IMR-90 (cell line): ENCODE results near the gene SSBP3. TPM values are rescaled to one million over a fixed set of nuclear protein-coding genes. Genes with fewer than 3 reads are reported as not detected.

Experiments
- ATAC-seq: fragments of 200-7000 bp; cut with Tn5 transposase; 2 replicates; pipeline ENCODE4 v1.9.1; 2020; ENCODE audit warnings: low read depth, mild to moderate bottlenecking, moderate library complexity
- BruUV-seq: library from RNA; stranded (reverse); fragments of 400-500 nt; replicated peaks from 2 replicates; lab custom pipeline; 2021; lab: Mats Ljungman, UMichigan
- CTCF ChIA-PET: fragments of 300-600 bp; formaldehyde crosslinking; extraction: SDS; loops from one replicate; lab custom pipeline; 2021; ENCODE audit warnings: antibody characterized with exemption; lab: Yijun Ruan, JAX
- POLR2A ChIA-PET: fragments of 300-600 bp; sonication (Branson Sonifier 250); formaldehyde crosslinking; loops from one replicate; lab custom pipeline; 2022; ENCODE audit warnings: antibody characterized with exemption; ENCODE audit not compliant: unreplicated experiment; lab: Charles Lee
- DNase-seq: peaks from one replicate; pipeline ENCODE4 v3.0.0; 2013
- H2AFZ ChIP-seq: replicated peaks from 2 replicates; pipeline ENCODE3; 2013; ENCODE audit warnings: low read length, mild to moderate bottlenecking; ENCODE audit not compliant: poor library complexity
- H2AK5ac ChIP-seq: 2 replicates; pipeline ENCODE4 v1.6.1; 2013; ENCODE audit warnings: low read depth, low read length, inconsistent platforms
- H2AK9ac ChIP-seq: replicated peaks from 2 replicates; pipeline ENCODE3; 2013; ENCODE audit warnings: mild to moderate bottlenecking, low read depth, low read length, moderate library complexity; ENCODE audit not compliant: poor library complexity
- H2BK120ac ChIP-seq: 2 replicates; pipeline ENCODE4 v1.6.1; 2013; ENCODE audit warnings: low read depth, low read length, inconsistent platforms
- H2BK15ac ChIP-seq: 3 replicates; pipeline ENCODE4 v1.6.1; 2013; ENCODE audit warnings: low read depth, low read length, inconsistent platforms
- H2BK20ac ChIP-seq: 2 replicates; pipeline ENCODE4 v1.6.1; 2013; ENCODE audit warnings: low read depth, mild to moderate bottlenecking, inconsistent platforms, low read length, moderate library complexity
- H2BK5ac ChIP-seq: 2 replicates; pipeline ENCODE4 v1.6.1; 2013; ENCODE audit warnings: mild to moderate bottlenecking, low read depth, low read length, inconsistent platforms; ENCODE audit not compliant: poor library complexity, severe bottlenecking
- H3K14ac ChIP-seq: replicated peaks from 2 replicates; pipeline ENCODE4 v1.6.1; 2013; ENCODE audit warnings: low read depth, low read length, inconsistent platforms
- H3K18ac ChIP-seq: 2 replicates; pipeline ENCODE4 v1.6.1; 2013; ENCODE audit warnings: low read depth, low read length, control low read depth
- H3K23ac ChIP-seq: 2 replicates; pipeline ENCODE4 v1.6.1; 2013; ENCODE audit warnings: low read depth, low read length, inconsistent platforms
- H3K27ac ChIP-seq: 2 replicates; pipeline ENCODE4 v1.5.1; 2013; ENCODE audit warnings: mild to moderate bottlenecking, control low read depth, low read length; ENCODE audit not compliant: insufficient read depth
- H3K27me3 ChIP-seq: 2 replicates; pipeline ENCODE4 v1.6.1; 2013; ENCODE audit warnings: low read length; ENCODE audit not compliant: control insufficient read depth, insufficient read depth
- H3K36me3 ChIP-seq: 2 replicates; pipeline ENCODE4 v1.6.1; 2013; ENCODE audit warnings: low read length, mixed read lengths; ENCODE audit not compliant: control insufficient read depth, insufficient read depth
- H3K4ac ChIP-seq: 2 replicates; pipeline ENCODE4 v1.6.1; 2013; ENCODE audit warnings: low read depth, low read length, inconsistent platforms
- H3K4me1 ChIP-seq: 2 replicates; pipeline ENCODE4 v1.6.1; 2013; ENCODE audit warnings: low read length, mixed read lengths; ENCODE audit not compliant: control insufficient read depth, insufficient read depth
- H3K4me2 ChIP-seq: 2 replicates; pipeline ENCODE4 v1.6.1; 2013; ENCODE audit warnings: low read depth, mild to moderate bottlenecking, control low read depth, low read length, moderate library complexity
- H3K4me3 ChIP-seq: 2 replicates; pipeline ENCODE4 v1.5.1; 2013; ENCODE audit warnings: low read depth, mild to moderate bottlenecking, control low read depth, low read length, moderate library complexity; ENCODE audit not compliant: insufficient read depth
- H3K56ac ChIP-seq: 2 replicates; pipeline ENCODE4 v1.6.1; 2013; ENCODE audit warnings: low read length, inconsistent platforms; ENCODE audit not compliant: insufficient read depth; ENCODE audit errors: extremely low read depth
- H3K79me1 ChIP-seq, 2 experiments: 2 replicates each; pipeline ENCODE4 v1.6.1; 2013; ENCODE audit warnings: low read length in 2 of 2, inconsistent platforms in 1 of 2, low read depth in 1 of 2
- H3K9ac ChIP-seq: 2 replicates; pipeline ENCODE4 v1.6.1; 2013; ENCODE audit warnings: low read depth, low read length, control low read depth
- H3K9me1 ChIP-seq: 2 replicates; pipeline ENCODE4 v1.6.1; 2013; ENCODE audit warnings: low read length, inconsistent platforms; ENCODE audit not compliant: insufficient read depth
- H3K9me3 ChIP-seq: 2 replicates; pipeline ENCODE4 v1.6.1; 2013; ENCODE audit warnings: low read length; ENCODE audit not compliant: control insufficient read depth, insufficient read depth
- H4K20me1 ChIP-seq: 2 replicates; pipeline ENCODE4 v1.6.1; 2013; ENCODE audit warnings: low read length, inconsistent platforms; ENCODE audit not compliant: insufficient read depth
- H4K5ac ChIP-seq: 2 replicates; pipeline ENCODE4 v1.6.1; 2013; ENCODE audit warnings: mild to moderate bottlenecking, low read depth, low read length, control low read depth
- H4K8ac ChIP-seq, 2 experiments: 2 replicates each; pipeline ENCODE4 v1.6.1; 2013; ENCODE audit warnings: low read depth in 2 of 2, low read length in 2 of 2, control low read depth in 1 of 2, inconsistent platforms in 1 of 2
- H4K91ac ChIP-seq: 2 replicates; pipeline ENCODE4 v1.6.1; 2013; ENCODE audit warnings: low read depth, low read length, inconsistent platforms; ENCODE audit not compliant: insufficient read depth
- BHLHE40 ChIP-seq: fragments of 150-350 bp; IDR thresholded peaks from 2 replicates; pipeline ENCODE4 v1.6.1; 2016; ENCODE audit warnings: mild to moderate bottlenecking, low read depth, low read length
- CEBPB ChIP-seq: IDR thresholded peaks from 2 replicates; pipeline ENCODE4 v1.6.1; 2012; ENCODE audit warnings: low read depth, low read length, improper control_type of control experiment
- ELK1 ChIP-seq: fragments of 150-350 bp; IDR thresholded peaks from 2 replicates; pipeline ENCODE4 v1.6.1; 2016; ENCODE audit warnings: low read depth, mild to moderate bottlenecking, low read length, moderate library complexity, borderline replicate concordance
- MAFK ChIP-seq: IDR thresholded peaks from 2 replicates; pipeline ENCODE4 v1.6.1; 2012; ENCODE audit warnings: low read depth, low read length, improper control_type of control experiment
- MAZ ChIP-seq: IDR thresholded peaks from 2 replicates; pipeline ENCODE4 v1.6.1; 2012; ENCODE audit warnings: low read depth, mild to moderate bottlenecking, low read length, improper control_type of control experiment, moderate library complexity, borderline replicate concordance
- RAD21 ChIP-seq: IDR thresholded peaks from 2 replicates; pipeline ENCODE4 v1.6.1; 2012; ENCODE audit warnings: low read length, improper control_type of control experiment
- SMC3 ChIP-seq: fragments of 150-350 bp; IDR thresholded peaks from 2 replicates; pipeline ENCODE4 v1.6.1; 2016; ENCODE audit warnings: low read depth, mild to moderate bottlenecking, antibody characterized with exemption, low read length, moderate library complexity
- USF2 ChIP-seq: fragments of 150-350 bp; IDR thresholded peaks from 2 replicates; pipeline ENCODE4 v1.6.1; 2017; ENCODE audit warnings: mild to moderate bottlenecking, antibody characterized with exemption, low read length, low read depth
- WGBS, 2 experiments: methylation state at CpG; one replicate each; pipeline versions ENCODE4 v1.1.5 to v1.1.7; 2013; ENCODE audit warnings: missing lambda C conversion rate in 2 of 2; ENCODE audit not compliant: insufficient read length in 1 of 2; ENCODE audit errors: extremely low coverage in 2 of 2; 5-methylcytosine and 5-hydroxymethylcytosine counted together
- dilution Hi-C: fragments of 300-500 bp; cut with HindIII; formaldehyde crosslinking; loops from one replicate; pipeline ENCODE4 v1.14.3; 2018; ENCODE audit warnings: low sequenced_read_pairs; ENCODE audit not compliant: unreplicated experiment
- in situ Hi-C: fragments of 300-500 bp; cut with MboI; formaldehyde crosslinking; loops from 3 replicates; pipeline ENCODE4 v1.14.3; 2019; ENCODE audit warnings: low sequenced_read_pairs, inconsistent platforms, mixed read lengths
- intact Hi-C: fragments of 100-400 bp; cut with micrococcal nuclease; formaldehyde crosslinking; loops from 2 replicates; pipeline ENCODE4 v1.10.0; 2022
- polyA plus RNA-seq, 3 experiments: library from polyadenylated mRNA; depleted of rRNA; stranded (reverse); fragments of >200 nt; gene quantifications; 2 replicates each; pipeline ENCODE4 v1.2.3, GENCODE V29; 2012; ENCODE audit warnings: low replicate concordance in 1 of 3
- total RNA-seq: library from RNA; depleted of rRNA; stranded (reverse); fragments of >200 nt; gene quantifications from 2 replicates; pipeline ENCODE4 v1.2.3, GENCODE V29; 2012

Gene SSBP3
- total and polyA plus RNA-seq, 2 of the 4 experiments (the other 2 are of a cell fraction): 10.9 to 39.6 TPM

GRCh38 chr1:54325703-54326461 lies 80.3 kb downstream of the SSBP3 start:
- peak overlapping the region; percentile 45 for H2BK120ac ChIP-seq
- peak overlapping the region; percentile 28; the same call in 1 of the 2 replicates for H3K23ac ChIP-seq
- intact Hi-C loops: loop anchor here (2.0 kb wide), 1 partner anchor 77 kb away; no protein-coding TSS in a partner anchor
- TF ChIP-seq SMC3: no peak
- TF ChIP-seq USF2: no peak
- TF ChIP-seq ELK1: no peak
- no peak for TF ChIP-seq BHLHE40
- TF ChIP-seq RAD21: no peak
- TF ChIP-seq CEBPB: no peak
- TF ChIP-seq MAZ: no peak
- no peak for TF ChIP-seq MAFK
- peak overlapping the region; percentile 78 for H2AK5ac ChIP-seq
- H3K4me3 ChIP-seq: no peak overlapping the region
- no peak overlapping the region; the same call in 1 of the 2 replicates for H3K56ac ChIP-seq
- peak overlapping the region; percentile 80 for H4K91ac ChIP-seq
- H4K8ac ChIP-seq: peak overlapping the region; percentile 38 to 39
- in situ Hi-C loops: no loop called here
- H2BK15ac ChIP-seq: peak overlapping the region; percentile 67; the same call in 2 of the 3 replicates
- H3K18ac ChIP-seq: peak overlapping the region; percentile 34
- H3K27me3 ChIP-seq: no peaks in the 10 kb centered on the region
- peaks cover 4% of the 10 kb centered on the region; the same call in 1 of the 2 replicates for H3K36me3 ChIP-seq
- ATAC-seq: no peak
- H3K4me2 ChIP-seq: peak overlapping the region; percentile 25; the same call in 1 of the 2 replicates
- H4K20me1 ChIP-seq: peaks cover 14% of the 10 kb centered on the region; the same call in 1 of the 2 replicates
- peaks cover 52% of the 10 kb centered on the region for H3K4me1 ChIP-seq
- H3K79me1 ChIP-seq: peaks cover 56 to 98% of the 10 kb centered on the region in 2 experiments
- 79% methylated on average over 9 of the region's 20 CpGs; no CpG with 5 or more reads in 1 of the 2 experiments for WGBS, 2 experiments
- peak overlapping the region; percentile 72 for H3K14ac ChIP-seq
- ChIA-PET CTCF (interaction anchor here (0.6 to 1.0 kb wide), 2 partner anchors 53 to 140 kb away, joined by 3 to 4 read pairs; no protein-coding TSS in a partner anchor), POLR2A (interaction anchor here (1.0 kb wide), 1 partner anchor 27 kb away, joined by 3 read pairs; no protein-coding TSS in a partner anchor)
- H2BK20ac ChIP-seq: peak overlapping the region; percentile 30
- H3K9me3 ChIP-seq: no peaks in the 10 kb centered on the region
- peak overlapping the region; percentile 66 for H2AFZ ChIP-seq
- peak overlapping the region; percentile 61 for H2BK5ac ChIP-seq
- peak overlapping the region; percentile 74 for H3K4ac ChIP-seq
- peak overlapping the region; percentile 56 for H4K5ac ChIP-seq
- peak overlapping the region; percentile 1; the same call in 1 of the 2 replicates for H3K9ac ChIP-seq
- no peak for DNase-seq
- peak overlapping the region; percentile 8 for H2AK9ac ChIP-seq
- peak overlapping the region; percentile 89 for H3K27ac ChIP-seq
- BruUV-seq: no TSS peak
- peaks cover 49% of the 10 kb centered on the region for H3K9me1 ChIP-seq
- dilution Hi-C loops: no loop called here
